PC-3 (cell line): ENCODE data around the gene LIG3. TPM values are rescaled to one million over a fixed set of nuclear protein-coding genes. Genes with fewer than 3 reads are reported as not detected.

Experiments
- ATAC-seq: fragments of 200-7000 bp; cut with Tn5 transposase; 2 replicates; pipeline ENCODE4 v1.9.1; 2020; ENCODE audit warnings: mild to moderate bottlenecking, moderate library complexity
- BruUV-seq: library from RNA; stranded (reverse); fragments of 400-500 nt; replicated peaks from 2 replicates; lab custom pipeline; 2021; lab: Mats Ljungman, UMichigan
- CTCF ChIA-PET: fragments of 300-600 bp; sonication (Branson Sonifier 250); formaldehyde crosslinking; loops from one replicate; lab custom pipeline; 2022; ENCODE audit warnings: antibody characterized with exemption; lab: Charles Lee
- POLR2A ChIA-PET: fragments of 300-600 bp; sonication (Branson Sonifier 250); formaldehyde crosslinking; loops from one replicate; lab custom pipeline; 2022; ENCODE audit warnings: antibody characterized with exemption; ENCODE audit not compliant: unreplicated experiment; lab: Charles Lee
- DNase-seq: peaks from one replicate; pipeline ENCODE4 v3.0.0-alpha.2; 2015
- H2AFZ ChIP-seq: fragments of 300-600 bp; sonication (generic); 2 replicates; pipeline ENCODE4 v1.6.0; 2016; ENCODE audit warnings: antibody characterized with exemption, low read length
- H3F3A ChIP-seq: fragments of 300-600 bp; sonication (generic); one replicate; pipeline ENCODE4 v1.6.0; 2017; ENCODE audit warnings: antibody characterized with exemption, low read length, control low read depth, mild to moderate bottlenecking; ENCODE audit not compliant: unreplicated experiment
- H3K27ac ChIP-seq: fragments of 300-600 bp; sonication (generic); 2 replicates; pipeline ENCODE4 v1.5.1; 2016; ENCODE audit warnings: mild to moderate bottlenecking, low read length
- H3K27me3 ChIP-seq: fragments of 300-600 bp; sonication (generic); 2 replicates; pipeline ENCODE4 v1.6.1; 2016; ENCODE audit warnings: low read length, mixed read lengths
- H3K36me3 ChIP-seq: fragments of 300-600 bp; sonication (generic); 2 replicates; pipeline ENCODE4 v1.6.1; 2016; ENCODE audit warnings: low read depth, mixed run types, low read length, mixed read lengths
- H3K4me1 ChIP-seq: fragments of 300-600 bp; sonication (generic); 2 replicates; pipeline ENCODE4 v1.5.1; 2016; ENCODE audit warnings: low read length; ENCODE audit not compliant: insufficient read depth
- H3K4me2 ChIP-seq: fragments of 300-600 bp; sonication (generic); 2 replicates; pipeline ENCODE4 v1.6.0; 2016; ENCODE audit warnings: low read length
- H3K4me3 ChIP-seq: fragments of 300-600 bp; sonication (generic); 2 replicates; pipeline ENCODE4 v1.5.1; 2016; ENCODE audit warnings: mild to moderate bottlenecking, low read length, mixed read lengths
- H3K79me2 ChIP-seq: fragments of 300-600 bp; sonication (generic); 2 replicates; pipeline ENCODE4 v1.6.1; 2017; ENCODE audit warnings: low read length, mixed read lengths
- H3K9ac ChIP-seq: fragments of 300-600 bp; sonication (generic); 2 replicates; pipeline ENCODE4 v1.6.0; 2016; ENCODE audit warnings: mild to moderate bottlenecking, low read length
- H3K9me2 ChIP-seq: fragments of 300-600 bp; sonication (generic); replicated peaks from 2 replicates; pipeline ENCODE4 v1.6.1; 2016; ENCODE audit warnings: mixed run types, low read length, mixed read lengths
- H3K9me3 ChIP-seq: fragments of 300-600 bp; sonication (generic); 2 replicates; pipeline ENCODE4 v1.6.1; 2016; ENCODE audit warnings: low read length, mixed read lengths
- H4K20me1 ChIP-seq: fragments of 300-600 bp; sonication (generic); 2 replicates; pipeline ENCODE4 v1.6.1; 2016; ENCODE audit warnings: low read length, mixed read lengths
- CTCF ChIP-seq: fragments of 300-600 bp; sonication (generic); conservative IDR thresholded peaks from 2 replicates; pipeline ENCODE4 v1.5.1; 2017; ENCODE audit warnings: antibody characterized with exemption, low read depth, mild to moderate bottlenecking, low read length
- EZH2 ChIP-seq: fragments of 300-600 bp; sonication (generic); IDR thresholded peaks from one replicate; pipeline ENCODE4 v1.6.1; 2017; ENCODE audit warnings: antibody characterized with exemption, mild to moderate bottlenecking, low read length; ENCODE audit not compliant: unreplicated experiment
- EZH2phosphoT487 ChIP-seq: fragments of 300-600 bp; sonication (generic); IDR thresholded peaks from 2 replicates; pipeline ENCODE4 v1.6.1; 2018; ENCODE audit warnings: mild to moderate bottlenecking, antibody characterized with exemption, low read length, borderline replicate concordance
- intact Hi-C: fragments of 100-400 bp; cut with micrococcal nuclease; formaldehyde crosslinking; loops from 2 replicates; pipeline ENCODE4 v1.9.0; 2023
- total RNA-seq: library from RNA; depleted of rRNA; stranded (reverse); fragments of >200 nt; gene quantifications from 2 replicates; pipeline ENCODE4 v1.2.3, GENCODE V29; 2014

LIG3 gene
- total RNA-seq, 1 experiment from 2014 or later, result 43.2 TPM

GRCh38 chr17:34974794-34975785 is 5.2 kb upstream of the LIG3 start:
- no peak for TF ChIP-seq CTCF
- TF ChIP-seq EZH2, result no peak
- no peak for TF ChIP-seq EZH2phosphoT487
- no peaks in the 10 kb centered on the region for H3K9me3 ChIP-seq
- H4K20me1 ChIP-seq, result no peaks in the 10 kb centered on the region
- H3K27ac ChIP-seq, result peak overlapping the region; percentile 49
- ChIA-PET CTCF (interaction anchor here (0.6 kb wide), 1 partner anchor 75 kb away, joined by 3 read pairs; no protein-coding TSS in a partner anchor), POLR2A (interaction anchor here (0.5 to 0.7 kb wide), 3 partner anchors 115 to 709 kb away, joined by 3 read pairs; no protein-coding TSS in a partner anchor)
- H3K36me3 ChIP-seq, result no peaks in the 10 kb centered on the region
- H2AFZ ChIP-seq, result no peak overlapping the region
- H3K4me2 ChIP-seq, result peak overlapping the region; percentile 21; the same call in 1 of the 2 replicates
- BruUV-seq, result no TSS peak
- H3K4me3 ChIP-seq, result no peak overlapping the region
- no peak overlapping the region for H3K9ac ChIP-seq
- intact Hi-C loops, result no loop called here
- no peaks in the 10 kb centered on the region for H3K27me3 ChIP-seq
- DNase-seq, result no peak
- H3K4me1 ChIP-seq, result peaks cover 24% of the 10 kb centered on the region
- H3F3A ChIP-seq, result no peaks in the 10 kb centered on the region
- H3K9me2 ChIP-seq, result no peaks in the 10 kb centered on the region
- ATAC-seq, result peak; percentile 70
- H3K79me2 ChIP-seq, result no peaks in the 10 kb centered on the region

- ATAC-seq, result no peak
Observed at GRCh38 chr17:34979153-34979552, 1.2 kb upstream of the LIG3 start.

GRCh38 chr17:34979650-34980352 is 511 bp upstream of the LIG3 start:
- Histone ChIP-seq H3K36me3 (peaks cover 3% of the 10 kb centered on the region), H3F3A (no peaks in the 10 kb centered on the region), H3K4me2 (peak overlapping the region; percentile 92), H3K4me3 (peak overlapping the region; percentile 91), H3K27ac (peak overlapping the region; percentile 89), H2AFZ (peak overlapping the region; percentile 83), H3K27me3 (no peaks in the 10 kb centered on the region), H3K79me2 (peaks cover 37% of the 10 kb centered on the region), H3K4me1 (peaks cover 20% of the 10 kb centered on the region), H3K9me2 (no peaks in the 10 kb centered on the region), H3K9ac (peak overlapping the region; percentile 99), H4K20me1 (no peaks in the 10 kb centered on the region), H3K9me3 (no peaks in the 10 kb centered on the region)
- CTCF ChIA-PET, result no interaction called here
- intact Hi-C loops, result loop anchor here (5.0 kb wide), 1 partner anchor 138 kb away; the partner anchor contains the start of gene RAD51D
- TSS peak; percentile 95 for BruUV-seq
- TF ChIP-seq EZH2phosphoT487 (no peak), CTCF (no peak), EZH2 (no peak)
- POLR2A ChIA-PET, result interaction anchor here (0.5 kb wide), 1 partner anchor 91 kb away, joined by 5 read pairs; no protein-coding TSS in a partner anchor
- ATAC-seq (no peak), DNase-seq (no peak)

More at GRCh38 chr17:34979153-34979552, 1.2 kb upstream of the LIG3 start:
- Histone ChIP-seq H3K79me2 (peaks cover 34% of the 10 kb centered on the region), H3K27me3 (no peaks in the 10 kb centered on the region), H3K4me2 (no peak overlapping the region), H3F3A (no peaks in the 10 kb centered on the region), H4K20me1 (no peaks in the 10 kb centered on the region), H3K36me3 (peaks cover 3% of the 10 kb centered on the region), H3K27ac (no peak overlapping the region), H3K9me2 (no peaks in the 10 kb centered on the region), H3K4me1 (peaks cover 27% of the 10 kb centered on the region), H3K4me3 (no peak overlapping the region; the same call in 1 of the 2 replicates), H2AFZ (no peak overlapping the region), H3K9me3 (no peaks in the 10 kb centered on the region), H3K9ac (no peak overlapping the region)
- intact Hi-C loops, result no loop called here
- TF ChIP-seq EZH2, result no peak
- no peak for TF ChIP-seq EZH2phosphoT487
- no peak for DNase-seq
- ChIA-PET CTCF (no interaction called here), POLR2A (interaction anchor here (0.5 kb wide), 1 partner anchor 92 kb away, joined by 5 read pairs; no protein-coding TSS in a partner anchor)
- BruUV-seq, result no TSS peak
